ENCODE measurements around the gene NRTN.

DNA sequence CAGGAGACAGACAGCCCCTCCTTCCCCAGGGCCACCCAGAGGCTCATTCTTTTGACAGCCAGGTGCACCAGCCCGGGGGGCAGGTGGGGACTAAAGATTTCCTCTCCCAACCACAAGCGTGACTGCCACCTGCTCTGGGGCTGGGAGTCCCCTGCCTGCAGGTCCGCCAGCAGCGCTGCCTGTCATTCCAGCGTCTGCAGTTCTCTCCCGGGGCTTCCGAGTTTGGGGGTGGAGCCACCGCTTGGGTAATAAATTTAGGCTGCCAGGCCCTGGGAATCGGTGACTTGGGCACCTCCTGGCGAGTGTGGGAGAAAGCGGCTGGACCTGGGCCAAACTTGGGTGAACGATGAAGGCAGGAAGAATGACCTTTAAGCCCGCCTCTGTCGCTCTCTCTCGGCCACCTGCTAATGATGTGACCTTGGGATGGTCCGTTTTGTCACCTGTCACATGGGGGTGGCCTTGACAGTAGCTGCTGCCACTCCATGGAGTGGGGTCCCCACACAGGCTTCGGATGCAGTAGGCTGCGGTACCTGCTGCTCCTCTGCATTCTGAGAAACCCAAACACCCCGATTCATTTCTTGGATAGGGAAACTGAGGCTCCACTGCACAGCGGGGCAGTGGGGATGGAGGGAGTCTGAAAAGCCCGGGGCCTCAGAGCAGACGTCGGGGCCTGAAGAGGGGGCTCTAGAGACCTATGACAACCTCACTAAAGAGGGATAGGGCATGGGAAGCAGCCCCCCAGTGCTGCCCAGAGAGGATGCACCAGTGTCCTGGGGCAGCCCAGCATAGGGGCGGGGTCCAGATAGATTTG, 21.9 kb downstream of the NRTN start:
- TF ChIP-seq, protein P1, sequence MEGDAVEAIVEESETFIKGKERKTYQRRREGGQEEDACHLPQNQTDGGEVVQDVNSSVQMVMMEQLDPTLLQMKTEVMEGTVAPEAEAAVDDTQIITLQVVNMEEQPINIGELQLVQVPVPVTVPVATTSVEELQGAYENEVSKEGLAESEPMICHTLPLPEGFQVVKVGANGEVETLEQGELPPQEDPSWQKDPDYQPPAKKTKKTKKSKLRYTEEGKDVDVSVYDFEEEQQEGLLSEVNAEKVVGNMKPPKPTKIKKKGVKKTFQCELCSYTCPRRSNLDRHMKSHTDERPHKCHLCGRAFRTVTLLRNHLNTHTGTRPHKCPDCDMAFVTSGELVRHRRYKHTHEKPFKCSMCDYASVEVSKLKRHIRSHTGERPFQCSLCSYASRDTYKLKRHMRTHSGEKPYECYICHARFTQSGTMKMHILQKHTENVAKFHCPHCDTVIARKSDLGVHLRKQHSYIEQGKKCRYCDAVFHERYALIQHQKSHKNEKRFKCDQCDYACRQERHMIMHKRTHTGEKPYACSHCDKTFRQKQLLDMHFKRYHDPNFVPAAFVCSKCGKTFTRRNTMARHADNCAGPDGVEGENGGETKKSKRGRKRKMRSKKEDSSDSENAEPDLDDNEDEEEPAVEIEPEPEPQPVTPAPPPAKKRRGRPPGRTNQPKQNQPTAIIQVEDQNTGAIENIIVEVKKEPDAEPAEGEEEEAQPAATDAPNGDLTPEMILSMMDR (IDR thresholded peaks at IDR 0.05; ENCODE audit: low read depth, low read length): no peak
- TF ChIP-seq EZH2phosphoT487 (IDR thresholded peaks at IDR 0.05; ENCODE audit: low read depth): no peak

Measured in OCI-LY3 (cell line).